Measurements from ENCODE around the gene SLC43A3.

- TF ChIP-seq CTCF (IDR thresholded peaks at IDR 0.05) (no peak), EP300 (IDR thresholded peaks at IDR 0.05) (no peak), POLR2A (IDR thresholded peaks at IDR 0.05) (no peak), POLR2AphosphoS5 (IDR thresholded peaks at IDR 0.05) (no peak)
These were observed 27.7 kb downstream of the SLC43A3 start for GRCh38 chr11:57399221-57399620.

All from gastroesophageal sphincter (tissue), 3 donors.